ENCODE results near the gene DNAJC10.
"Not testable (repeated sequence)": the region's sequence is repeated elsewhere in the genome, so short reads cannot be mapped to it uniquely, and the experiment has no call there.

DNAJC10 gene

GRCh38 chr2:182767578-182767977 is 51.5 kb downstream of the DNAJC10 start:
- DNase-seq (ENCODE audit: low read depth): no peak
- H3K4me3 ChIP-seq (ENCODE audit: control insufficient read depth, low read depth, low read length): no peak overlapping the region
- peak; percentile 40 for TF ChIP-seq CTCF (IDR thresholded peaks at IDR 0.05; ENCODE audit: control insufficient read depth, insufficient read depth, low read depth, low read length, missing control alignments)

- not testable (repeated sequence) for H3K4me3 ChIP-seq (ENCODE audit: control insufficient read depth, low read depth, low read length); DNase-seq (ENCODE audit: low read depth)
Measured at GRCh38 chr2:182768950-182769349, 52.9 kb downstream of the DNAJC10 start.

GRCh38 chr2:182779323-182779722 is 63.3 kb downstream of the DNAJC10 start:
- DNase-seq (ENCODE audit: low read depth): no peak
- no peak overlapping the region for H3K4me3 ChIP-seq (ENCODE audit: control insufficient read depth, low read depth, low read length)
- no peak for TF ChIP-seq CTCF (IDR thresholded peaks at IDR 0.05; ENCODE audit: control insufficient read depth, insufficient read depth, low read depth, low read length, missing control alignments)

- not testable (repeated sequence) for H3K4me3 ChIP-seq (ENCODE audit: control insufficient read depth, low read depth, low read length)
Measured at GRCh38 chr2:182781099-182781498, 65.0 kb downstream of the DNAJC10 start.

GRCh38 chr2:182782686-182783085 is 66.6 kb downstream of the DNAJC10 start:
- not testable (repeated sequence) for DNase-seq (ENCODE audit: low read depth); H3K4me3 ChIP-seq (ENCODE audit: control insufficient read depth, low read depth, low read length)

More at GRCh38 chr2:182781099-182781498, 65.0 kb downstream of the DNAJC10 start:
- not testable (repeated sequence) for DNase-seq (ENCODE audit: low read depth)

- no peak overlapping the region for H3K4me3 ChIP-seq (ENCODE audit: control insufficient read depth, low read depth, low read length)
- no peak for TF ChIP-seq CTCF (IDR thresholded peaks at IDR 0.05; ENCODE audit: control insufficient read depth, insufficient read depth, low read depth, low read length, missing control alignments)
- DNase-seq (ENCODE audit: low read depth): no peak
Measured at GRCh38 chr2:182784058-182784706, 68.1 kb downstream of the DNAJC10 start.

GRCh38 chr2:182784777-182785176 is 68.7 kb downstream of the DNAJC10 start:
- TF ChIP-seq CTCF (IDR thresholded peaks at IDR 0.05; ENCODE audit: control insufficient read depth, insufficient read depth, low read depth, low read length, missing control alignments): peak; percentile 52
- no peak overlapping the region for H3K4me3 ChIP-seq (ENCODE audit: control insufficient read depth, low read depth, low read length)
- peak; percentile 18 for DNase-seq (ENCODE audit: low read depth)

GRCh38 chr2:182792441-182792840 is 76.4 kb downstream of the DNAJC10 start:
- no peak for DNase-seq (ENCODE audit: low read depth)
- no peak for TF ChIP-seq CTCF (IDR thresholded peaks at IDR 0.05; ENCODE audit: control insufficient read depth, insufficient read depth, low read depth, low read length, missing control alignments)
- H3K4me3 ChIP-seq (ENCODE audit: control insufficient read depth, low read depth, low read length): no peak overlapping the region

Data from AG09309 (cell line).